ENCODE measurements around the gene JAML.

JAML gene

DNA sequence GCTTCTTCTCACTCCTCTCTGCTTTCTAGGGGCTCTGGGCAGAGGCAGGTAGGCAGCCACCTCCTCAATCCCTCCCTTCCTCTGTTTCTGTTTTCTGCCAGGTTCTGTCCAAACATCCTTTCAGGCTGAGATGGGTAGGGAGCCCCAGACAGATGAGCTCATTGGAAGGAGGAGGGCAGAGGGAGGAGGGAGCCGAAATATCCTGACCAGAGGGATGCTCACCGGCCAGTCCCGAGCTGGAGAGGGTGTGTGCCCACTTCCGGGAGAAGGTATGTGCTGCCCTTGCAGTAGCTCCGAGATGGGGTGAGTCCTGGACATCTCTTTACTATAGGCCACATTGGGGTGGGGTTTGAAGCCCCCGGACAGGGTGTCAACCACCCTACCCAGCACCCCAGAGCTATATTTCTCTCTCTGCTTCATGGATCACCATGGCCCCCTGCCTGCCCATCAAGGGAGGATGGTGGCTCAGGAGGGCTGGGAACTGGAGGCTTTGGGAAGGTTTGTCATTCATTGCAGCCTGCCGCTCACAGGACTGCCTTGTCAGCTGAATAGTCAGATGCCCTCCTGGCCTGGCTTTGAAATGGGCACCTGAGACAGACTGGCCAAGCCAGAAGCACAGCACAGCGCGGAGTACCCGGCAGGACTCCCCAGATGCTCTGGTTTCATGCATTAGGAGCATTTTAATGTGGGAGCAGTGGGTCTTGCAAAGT, 67.5 kb downstream of the JAML start:
- peaks cover 16 to 19% of the 10 kb centered on the region in 2 donors for H3K4me1 Mint-ChIP-seq (ENCODE audit: low read depth in 2 of 2)
- ATAC-seq (replicated peaks) (no peak), DNase-seq (no peak)
- H3K27ac Mint-ChIP-seq: no peak overlapping the region
- H3K27me3 Mint-ChIP-seq: peaks cover 68 to 93% of the 10 kb centered on the region in 2 donors
- no peaks in the 10 kb centered on the region for H3K36me3 Mint-ChIP-seq (ENCODE audit: insufficient read depth)
- H3K9me3 Mint-ChIP-seq: no peaks in the 10 kb centered on the region
- H3K4me3 Mint-ChIP-seq: peak overlapping the region in 1 of 2 donors; percentile 55

DNA sequence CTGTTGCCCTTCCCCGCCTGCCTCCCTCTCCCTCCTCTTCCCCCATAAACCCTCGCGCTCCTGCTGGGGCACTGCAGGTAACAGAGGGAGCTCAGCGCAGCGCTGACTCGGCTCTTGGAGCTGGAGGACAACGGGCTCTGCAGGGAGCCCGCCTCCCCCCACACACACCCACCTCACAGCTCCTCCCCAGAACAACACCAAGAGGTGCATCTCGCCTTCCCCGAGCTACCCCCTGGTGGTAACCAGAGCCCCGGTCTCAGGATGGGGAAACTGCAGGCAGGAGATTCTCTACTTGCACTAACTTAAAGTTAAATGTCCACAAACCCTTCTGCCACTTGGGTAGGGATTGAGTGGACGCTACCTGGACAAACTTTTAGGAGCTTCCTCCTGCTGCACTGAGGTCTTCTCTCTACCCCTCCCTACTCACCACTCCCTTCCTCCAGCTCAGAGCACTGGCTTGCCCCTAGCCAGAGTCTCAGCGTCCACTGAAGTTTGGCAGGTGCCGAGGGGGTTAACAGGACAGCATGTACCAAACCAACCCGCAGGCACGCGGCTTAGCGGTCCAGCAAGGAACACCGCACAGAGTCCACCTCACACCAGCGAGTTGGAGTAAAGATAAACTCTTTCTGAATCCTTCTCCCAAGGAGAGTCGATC, 68.2 kb downstream of the JAML start:
- H3K9me3 Mint-ChIP-seq: no peaks in the 10 kb centered on the region
- ATAC-seq (replicated peaks): peak; percentile 86
- peak overlapping the region in 1 of 2 donors; percentile 55 for H3K4me3 Mint-ChIP-seq
- peaks cover 16 to 22% of the 10 kb centered on the region in 2 donors for H3K4me1 Mint-ChIP-seq (ENCODE audit: low read depth in 2 of 2)
- H3K27me3 Mint-ChIP-seq: peaks cover 65 to 98% of the 10 kb centered on the region in 2 donors
- H3K36me3 Mint-ChIP-seq (ENCODE audit: insufficient read depth): no peaks in the 10 kb centered on the region
- peak; percentile 26 to 33 (median 27) for DNase-seq
- H3K27ac Mint-ChIP-seq: no peak overlapping the region

DNA sequence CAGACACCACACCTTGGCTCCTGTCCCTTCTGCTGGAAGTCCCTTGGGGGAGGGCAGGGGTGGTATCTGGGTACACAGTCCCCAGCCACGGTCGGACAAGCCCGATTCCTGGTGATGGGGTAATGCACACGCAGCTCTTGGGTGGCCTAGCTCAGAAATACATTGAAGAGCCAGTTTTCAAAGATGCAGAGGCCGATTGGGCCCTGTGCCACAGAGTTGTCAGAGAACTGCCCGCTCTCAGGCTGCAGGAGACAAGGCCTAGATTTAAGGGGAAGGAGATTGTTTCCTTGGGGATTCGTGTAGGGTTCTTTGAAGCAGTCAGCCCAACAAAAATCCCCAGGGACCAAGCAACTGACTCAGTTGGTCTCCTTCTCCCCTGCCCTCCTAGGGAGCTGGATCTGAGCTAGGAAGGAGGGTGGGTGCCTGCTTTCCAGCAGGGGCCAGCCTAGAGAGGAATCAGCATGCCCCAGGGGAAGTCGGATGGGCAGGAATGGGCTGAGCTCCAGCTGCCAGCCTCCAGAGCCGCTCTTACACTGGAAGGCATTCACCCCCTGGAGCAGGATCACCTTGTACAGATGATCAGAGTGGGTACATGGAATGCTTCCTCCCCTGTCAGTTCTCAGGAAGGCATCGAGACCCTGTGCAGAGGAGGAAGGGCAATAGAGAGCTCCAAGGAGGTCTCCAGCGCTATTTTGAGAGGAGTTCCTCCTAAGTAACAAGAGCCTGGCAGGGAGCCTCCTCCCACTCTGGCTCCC, 68.9 kb downstream of the JAML start:
- Mint-ChIP-seq H3K27me3 (peaks cover 60 to 98% of the 10 kb centered on the region in 2 donors), H3K9me3 (no peaks in the 10 kb centered on the region), H3K4me1 (ENCODE audit: low read depth in 2 of 2) (peaks cover 16 to 22% of the 10 kb centered on the region in 2 donors), H3K27ac (no peak overlapping the region), H3K4me3 (peak overlapping the region in 1 of 2 donors; percentile 55), H3K36me3 (ENCODE audit: insufficient read depth) (no peaks in the 10 kb centered on the region)
- no peak for DNase-seq
- no peak for ATAC-seq (replicated peaks)

DNA sequence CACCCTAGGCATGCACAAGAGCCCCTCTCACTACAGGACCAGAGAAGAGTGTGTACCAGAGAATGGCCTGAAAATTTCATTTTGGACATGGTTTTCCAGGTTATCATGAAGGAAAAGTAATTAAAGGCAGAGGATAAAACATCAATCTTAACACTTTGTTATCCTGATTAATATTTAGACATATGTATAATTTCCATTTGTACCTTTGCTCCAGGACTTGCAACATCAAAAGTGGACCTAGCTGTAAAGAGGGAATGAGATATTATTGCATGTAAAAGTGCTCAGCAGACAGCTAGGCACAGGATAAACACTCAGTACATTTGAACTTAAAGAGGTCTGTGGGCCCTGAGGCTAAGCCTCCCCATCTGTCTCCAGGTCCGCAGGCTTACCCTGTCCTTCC, 70.2 kb downstream of the JAML start:
- Mint-ChIP-seq H3K36me3 (ENCODE audit: insufficient read depth) (no peaks in the 10 kb centered on the region), H3K9me3 (no peaks in the 10 kb centered on the region), H3K27ac (no peak overlapping the region), H3K4me1 (ENCODE audit: low read depth in 2 of 2) (peaks cover 16 to 22% of the 10 kb centered on the region in 2 donors), H3K27me3 (peaks cover 55 to 91% of the 10 kb centered on the region in 2 donors), H3K4me3 (no peak overlapping the region)
- ATAC-seq (replicated peaks): no peak
- DNase-seq: no peak

DNA sequence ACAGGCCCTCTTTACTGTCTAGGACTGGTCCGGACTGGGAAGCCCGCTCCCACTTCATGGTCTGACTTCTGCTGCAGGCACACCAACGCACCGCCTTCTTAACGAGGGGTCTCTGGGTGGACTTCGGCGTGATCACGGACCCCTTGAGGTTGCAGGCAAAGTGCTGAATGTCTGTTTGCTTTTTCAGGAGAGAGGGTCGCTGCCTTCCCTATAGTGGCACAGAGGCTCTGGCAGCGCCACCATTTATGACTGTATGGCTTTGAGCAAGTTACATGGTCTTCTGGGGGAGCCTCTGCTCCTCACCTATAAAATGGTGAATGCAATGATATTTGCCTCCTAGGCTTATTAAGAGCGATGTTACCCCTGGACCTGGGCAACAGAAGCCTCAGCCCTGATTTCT, 70.8 kb downstream of the JAML start:
- peaks cover 49 to 85% of the 10 kb centered on the region in 2 donors for H3K27me3 Mint-ChIP-seq
- ATAC-seq (replicated peaks): no peak

DNA sequence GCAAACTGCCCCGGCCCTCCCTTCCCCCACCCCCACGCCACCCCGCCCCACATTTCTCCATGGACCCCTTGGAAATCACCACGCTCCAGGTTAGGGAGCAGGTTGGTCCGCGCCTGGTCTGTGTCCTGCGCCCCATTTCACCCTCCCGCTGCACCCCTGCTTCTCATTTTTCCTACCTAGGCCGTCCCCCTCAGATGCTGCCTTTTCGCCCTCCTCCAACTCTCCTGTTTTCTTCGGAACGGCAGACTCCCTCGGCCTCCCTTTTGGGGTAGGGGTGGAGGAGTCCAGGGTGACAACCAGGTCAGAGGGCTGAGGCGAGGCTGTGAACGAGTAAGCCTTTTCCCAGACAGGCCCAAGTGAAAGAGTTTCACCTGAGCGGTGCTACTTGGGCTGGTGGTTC, 71.3 kb downstream of the JAML start:
- Mint-ChIP-seq H3K27me3 (peaks cover 49 to 80% of the 10 kb centered on the region in 2 donors), H3K27ac (no peak overlapping the region), H3K4me1 (ENCODE audit: low read depth in 2 of 2) (peaks cover 16 to 22% of the 10 kb centered on the region in 2 donors), H3K9me3 (no peaks in the 10 kb centered on the region), H3K36me3 (ENCODE audit: insufficient read depth) (no peaks in the 10 kb centered on the region), H3K4me3 (peak overlapping the region; percentile 32 to 71)
- no peak for ATAC-seq (replicated peaks)
- DNase-seq: no peak

More for the DNA sequence above, 70.8 kb downstream of the JAML start:
- no peaks in the 10 kb centered on the region for H3K9me3 Mint-ChIP-seq
- peak overlapping the region; percentile 32 to 71 for H3K4me3 Mint-ChIP-seq
- no peaks in the 10 kb centered on the region for H3K36me3 Mint-ChIP-seq (ENCODE audit: insufficient read depth)
- peaks cover 16 to 22% of the 10 kb centered on the region in 2 donors for H3K4me1 Mint-ChIP-seq (ENCODE audit: low read depth in 2 of 2)
- DNase-seq: no peak
- no peak overlapping the region for H3K27ac Mint-ChIP-seq

DNA sequence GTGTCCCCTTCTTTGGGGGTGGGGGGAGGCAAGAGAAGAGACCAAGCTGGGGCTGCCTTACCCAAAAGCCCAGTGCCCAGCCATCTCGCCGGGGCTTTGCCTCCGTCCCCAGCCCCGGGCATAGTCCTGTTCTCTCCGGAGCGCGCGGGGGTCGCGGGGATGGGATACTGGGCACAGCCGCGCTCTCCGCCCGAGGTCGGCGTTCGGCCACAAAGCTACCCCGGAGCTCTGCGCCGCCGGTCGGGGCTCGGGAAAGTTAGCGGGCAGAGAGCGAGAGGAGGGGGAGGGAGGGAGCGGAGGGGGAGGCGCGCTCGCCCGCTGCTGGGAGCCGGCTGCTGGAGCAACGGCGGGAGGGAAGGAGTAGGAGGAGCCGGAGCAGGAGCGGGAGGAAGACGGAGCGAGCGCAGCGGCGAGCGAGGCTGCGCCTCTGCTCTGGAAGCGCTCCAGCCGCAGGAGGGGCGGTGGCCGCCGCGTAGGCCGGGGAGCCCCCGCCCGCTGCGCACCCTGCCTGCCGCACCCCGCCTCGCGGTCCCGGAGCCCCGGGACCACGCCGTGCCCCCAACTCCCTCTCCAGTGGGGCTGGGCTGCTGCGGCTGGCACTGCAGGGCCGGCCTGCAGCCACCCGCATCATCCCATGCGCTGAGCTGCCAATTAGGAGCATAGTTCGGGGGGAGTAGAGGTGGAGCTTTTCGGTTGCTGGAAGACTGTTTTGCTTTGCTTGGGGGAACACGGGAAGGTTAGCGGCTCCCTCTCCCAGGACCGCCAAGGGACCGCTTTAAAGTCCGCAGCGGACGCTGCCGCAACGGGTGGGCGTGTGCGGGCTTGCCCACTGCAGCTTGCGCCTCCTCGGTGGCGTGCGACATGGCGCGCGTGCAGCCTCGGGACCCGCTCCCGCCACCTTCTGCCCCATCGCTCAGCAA, 72.0 kb downstream of the JAML start, which contains the start of gene SCN4B:
Gene SCN4B (minus strand): TSS at position 272 of the 920 bp plus-strand sequence. CDS start 150 bp downstream, at position 122.
- Mint-ChIP-seq H3K9me3 (no peaks in the 10 kb centered on the region), H3K4me1 (ENCODE audit: low read depth in 2 of 2) (peaks cover 16 to 22% of the 10 kb centered on the region in 2 donors), H3K4me3 (peak within 1 kb of the TSS; percentile 32 to 71), H3K36me3 (ENCODE audit: insufficient read depth) (no peaks in the 10 kb centered on the region), H3K27ac (no peak within 1 kb of the TSS), H3K27me3 (peaks cover 45 to 77% of the 10 kb centered on the region in 2 donors)
- ATAC-seq (replicated peaks) (peak; percentile 57), DNase-seq (no peak)

DNA sequence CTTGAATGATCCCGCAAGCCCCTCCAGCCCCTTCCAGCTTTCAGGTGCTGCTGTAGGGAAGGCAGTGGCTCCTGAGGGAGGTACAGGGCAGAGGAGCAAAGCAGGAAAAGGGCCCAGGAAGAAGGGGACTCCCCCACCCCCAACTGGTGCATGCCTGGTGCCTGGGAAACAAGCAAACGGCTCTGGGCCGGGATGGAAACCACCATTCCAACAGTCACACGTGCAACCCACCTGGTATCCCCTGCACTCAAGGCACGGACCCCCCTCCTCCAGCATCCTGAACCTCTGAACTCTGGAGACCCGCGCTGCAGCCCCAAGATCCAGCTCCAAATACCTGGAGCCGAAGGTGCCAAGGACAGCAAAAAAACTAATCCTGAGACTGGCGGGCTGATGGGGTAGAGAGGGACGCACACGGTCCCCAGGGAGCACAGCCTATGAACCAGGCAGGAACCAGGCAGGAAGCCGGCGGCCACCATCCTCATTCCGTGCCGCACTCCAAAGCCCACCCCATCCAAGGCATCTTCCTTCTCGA, 72.7 kb downstream of the JAML start:
- Mint-ChIP-seq H3K27ac (no peak overlapping the region), H3K4me3 (peak overlapping the region; percentile 32 to 71), H3K27me3 (peaks cover 38 to 72% of the 10 kb centered on the region in 2 donors)

DNA sequence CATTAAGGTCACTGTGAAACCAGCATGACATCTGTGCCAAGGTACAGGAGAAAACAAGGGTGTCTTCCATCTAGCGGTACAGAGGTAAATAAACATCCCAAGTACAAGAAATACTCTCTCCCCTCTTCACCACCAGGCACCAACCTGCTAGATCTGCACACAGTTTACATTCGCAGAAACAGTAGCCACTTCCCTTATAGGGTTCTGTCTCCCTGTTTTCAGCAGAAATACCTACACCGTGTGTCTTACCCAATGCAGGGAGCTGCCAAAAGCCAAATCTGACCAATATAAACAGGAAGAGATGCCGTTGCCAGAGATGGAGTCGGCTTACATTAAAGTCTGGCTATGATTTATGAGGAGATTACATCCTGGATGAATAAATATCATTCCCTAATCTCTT, 73.4 kb downstream of the JAML start:
- no peak for DNase-seq

More for the DNA sequence above, 72.7 kb downstream of the JAML start:
- Mint-ChIP-seq H3K9me3 (no peaks in the 10 kb centered on the region), H3K36me3 (ENCODE audit: insufficient read depth) (no peaks in the 10 kb centered on the region), H3K4me1 (ENCODE audit: low read depth in 2 of 2) (peaks cover 15 to 18% of the 10 kb centered on the region in 2 donors)
- no peak for ATAC-seq (replicated peaks)
- no peak for DNase-seq

DNA sequence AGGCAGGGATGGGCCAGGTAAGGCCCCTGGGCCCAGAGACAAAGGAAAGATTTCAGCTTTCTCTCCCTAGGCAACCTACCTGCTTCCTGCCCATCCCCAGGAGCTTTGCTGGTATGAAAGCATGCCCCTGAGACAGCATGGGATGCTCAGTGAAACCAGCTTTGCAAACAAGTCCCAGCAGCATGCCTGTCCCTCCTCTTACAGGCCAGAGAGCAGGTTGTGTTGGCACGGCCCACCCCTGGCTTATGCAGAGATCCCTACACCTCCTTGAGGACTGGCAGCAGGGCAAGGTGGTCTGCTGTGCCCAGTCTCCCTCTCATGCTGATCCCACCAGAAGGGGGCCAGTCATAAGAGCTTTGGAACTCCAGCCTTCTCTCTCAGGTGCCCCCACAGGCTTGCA, 75.3 kb downstream of the JAML start:
- H3K4me1 Mint-ChIP-seq (ENCODE audit: low read depth in 2 of 2): peaks cover 11 to 18% of the 10 kb centered on the region in 2 donors
- H3K36me3 Mint-ChIP-seq (ENCODE audit: insufficient read depth): no peaks in the 10 kb centered on the region
- no peaks in the 10 kb centered on the region for H3K9me3 Mint-ChIP-seq
- ATAC-seq (replicated peaks) (no peak), DNase-seq (no peak)
- H3K27ac Mint-ChIP-seq: no peak overlapping the region
- H3K4me3 Mint-ChIP-seq: no peak overlapping the region
- peaks cover 22 to 55% of the 10 kb centered on the region in 2 donors for H3K27me3 Mint-ChIP-seq

More for the DNA sequence above, 73.4 kb downstream of the JAML start:
- Mint-ChIP-seq H3K27ac (no peak overlapping the region), H3K4me1 (ENCODE audit: low read depth in 2 of 2) (peaks cover 9 to 13% of the 10 kb centered on the region in 2 donors), H3K9me3 (no peaks in the 10 kb centered on the region), H3K27me3 (peaks cover 31 to 66% of the 10 kb centered on the region in 2 donors), H3K4me3 (no peak overlapping the region), H3K36me3 (ENCODE audit: insufficient read depth) (no peaks in the 10 kb centered on the region)
- ATAC-seq (replicated peaks): no peak

DNA sequence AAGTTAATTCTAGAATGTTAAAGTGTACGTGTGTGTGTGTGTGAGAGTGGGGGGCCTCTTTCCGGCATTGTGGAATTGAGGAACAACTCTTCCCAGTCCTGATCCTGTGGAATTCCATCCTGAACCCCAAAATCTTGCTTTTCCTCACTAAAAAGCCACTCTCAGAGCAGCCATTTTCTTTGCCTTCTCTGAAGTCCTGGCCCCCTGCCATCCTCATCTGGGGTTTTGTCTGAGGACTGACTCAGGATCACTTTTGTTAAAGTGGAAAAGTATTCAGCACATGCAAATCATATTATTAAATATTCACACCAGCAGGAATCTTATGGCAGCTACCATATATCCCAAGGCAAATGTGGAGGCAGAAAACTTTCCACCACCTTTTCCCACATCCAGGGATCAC, 76.0 kb downstream of the JAML start:
- H3K36me3 Mint-ChIP-seq (ENCODE audit: insufficient read depth): no peaks in the 10 kb centered on the region
- peaks cover 22 to 55% of the 10 kb centered on the region in 2 donors for H3K27me3 Mint-ChIP-seq
- H3K27ac Mint-ChIP-seq: no peak overlapping the region

DNA sequence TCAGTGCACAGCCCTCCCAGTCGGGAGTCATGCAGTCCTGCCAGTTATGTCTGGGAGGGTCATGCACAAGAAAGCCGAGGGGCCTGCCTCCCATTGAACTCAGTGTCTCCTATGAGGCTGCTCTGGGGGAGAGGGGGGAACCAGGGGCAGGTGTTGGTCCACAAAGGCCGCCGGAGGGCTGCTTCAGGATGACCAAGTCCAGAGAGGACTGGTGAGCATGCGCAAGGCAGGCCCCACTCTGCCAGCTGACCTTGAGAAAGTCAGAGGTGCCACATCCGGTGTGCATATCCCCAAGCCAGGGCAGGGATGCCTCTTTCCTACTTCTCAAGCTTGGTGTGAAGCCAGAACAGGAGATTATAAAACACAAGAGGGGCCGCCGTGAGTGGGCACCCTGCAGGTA, 76.6 kb downstream of the JAML start:
- H3K9me3 Mint-ChIP-seq: no peaks in the 10 kb centered on the region
- no peak overlapping the region for H3K4me3 Mint-ChIP-seq
- ATAC-seq (replicated peaks) (no peak), DNase-seq (no peak)
- H3K4me1 Mint-ChIP-seq (ENCODE audit: low read depth in 2 of 2): peaks cover 4 to 12% of the 10 kb centered on the region in 2 donors
- H3K27me3 Mint-ChIP-seq: peaks cover 22 to 55% of the 10 kb centered on the region in 2 donors
- H3K36me3 Mint-ChIP-seq (ENCODE audit: insufficient read depth): no peaks in the 10 kb centered on the region
- H3K27ac Mint-ChIP-seq: no peak overlapping the region

More for the DNA sequence above, 76.0 kb downstream of the JAML start:
- Mint-ChIP-seq H3K4me3 (no peak overlapping the region), H3K4me1 (ENCODE audit: low read depth in 2 of 2) (peaks cover 9 to 17% of the 10 kb centered on the region in 2 donors), H3K9me3 (no peaks in the 10 kb centered on the region)
- DNase-seq: no peak
- no peak for ATAC-seq (replicated peaks)

Data from effector memory CD8-positive, alpha-beta T cell (primary cell).